Left lung (tissue), 10 donors: ENCODE data around the gene ARHGEF25. TPM values are rescaled to one million over a fixed set of nuclear protein-coding genes. Genes with fewer than 3 reads are reported as not detected.

Experiments
- ATAC-seq: fragments of 200-7000 bp; cut with Tn5 transposase; one replicate; pipeline ENCODE4 v1.9.1; 2020; ENCODE audit warnings: moderate library complexity
- DNase-seq, 4 donors: peaks; one replicate each; pipeline ENCODE4 v3.0.0-alpha.2; 2013 to 2020
- H3K27ac ChIP-seq, 2 donors: fragments of 200-600 bp; sonication (generic) in 1 of 2; one replicate each; pipeline versions ENCODE4 v1.5.0 to v1.8.0; 2020 to 2021
- H3K27me3 ChIP-seq, 2 donors: fragments of 200-600 bp; sonication (generic) in 1 of 2; one replicate each; pipeline versions ENCODE4 v1.5.0 to v1.8.0; 2020 to 2021
- H3K36me3 ChIP-seq, 2 donors: fragments of 200-600 bp; sonication (generic) in 1 of 2; one replicate each; pipeline versions ENCODE4 v1.5.0 to v1.8.0; 2020 to 2021
- H3K4me1 ChIP-seq, 2 donors: fragments of 200-600 bp; one replicate each; pipeline ENCODE4 v1.8.0; 2021
- H3K4me3 ChIP-seq, 2 donors: fragments of 200-600 bp; sonication (generic) in 1 of 2; one replicate each; pipeline versions ENCODE4 v1.5.0 to v1.8.0; 2020 to 2021; ENCODE audit warnings: mild to moderate bottlenecking in 1 of 2
- H3K9me3 ChIP-seq, 2 donors: fragments of 200-600 bp; sonication (generic) in 1 of 2; one replicate each; pipeline versions ENCODE4 v1.5.0 to v1.8.0; 2020 to 2021
- CTCF ChIP-seq, 2 donors: fragments of 200-600 bp; sonication (generic) in 1 of 2; IDR thresholded peaks; one replicate each; pipeline versions ENCODE4 v1.5.0 to v1.8.0; 2021; ENCODE audit warnings: antibody characterized with exemption in 2 of 2
- intact Hi-C, 2 donors: fragments of 100-400 bp; cut with DNase I; formaldehyde crosslinking; loops; one replicate each; pipeline versions ENCODE4 v1.11.2 to v1.14.2; 2022
- polyA plus RNA-seq, 6 donors: library from polyadenylated mRNA; unstranded; fragments of 120-200 nt; gene quantifications; one replicate each; pipeline ENCODE4 v1.2.1, GENCODE V29; 2013; ENCODE audit not compliant: insufficient read length in 6 of 6
- total RNA-seq, 2 donors: library from RNA; stranded (reverse); fragmentation: NEBNext Ultra II Directional; extraction: Animal tissue kit (Norgen Biotek cat#: 25700); gene quantifications; one replicate each; pipeline ENCODE4 v1.2.1, GENCODE V29; 2021
- donor health status: DM: no; HTN: yes; CAD: no.
- donor health status: DM: no; HTN: no; CAD: no.

The ARHGEF25 gene
- total and polyA plus RNA-seq, 8 donors = 16.5 to 53.4 (median 45.7) TPM

- no peak for TF ChIP-seq CTCF (IDR thresholded peaks at IDR 0.05)
- DNase-seq (no peak), ATAC-seq (peak; percentile 18)
- intact Hi-C loops = no loop called here
- Histone ChIP-seq H3K36me3 (peaks cover 0 to 22% of the 10 kb centered on the region in 2 donors), H3K9me3 (no peaks in the 10 kb centered on the region), H3K4me3 (peak overlapping the region; percentile 42 to 47), H3K4me1 (peaks cover 0 to 31% of the 10 kb centered on the region in 2 donors), H3K27me3 (peaks cover 0 to 59% of the 10 kb centered on the region in 2 donors), H3K27ac (peak overlapping the region; percentile 71 to 74)
Observed at GRCh38 chr12:57604992-57605810, 6.0 kb upstream of the ARHGEF25 start.

GRCh38 chr12:57605811-57606311, 5.4 kb upstream of the ARHGEF25 start:
- peak overlapping the region in 1 of 2 donors; percentile 74 for H3K27ac ChIP-seq
- no peak for TF ChIP-seq CTCF (IDR thresholded peaks at IDR 0.05)
- intact Hi-C loops = no loop called here
- no peak for DNase-seq
- H3K27me3 ChIP-seq = peaks cover 1 to 65% of the 10 kb centered on the region in 2 donors
- no peaks in the 10 kb centered on the region for H3K9me3 ChIP-seq
- ATAC-seq = no peak
- H3K4me1 ChIP-seq = peaks cover 5 to 37% of the 10 kb centered on the region in 2 donors
- H3K36me3 ChIP-seq = peaks cover 0 to 15% of the 10 kb centered on the region in 2 donors
- peak overlapping the region in 1 of 2 donors; percentile 47 for H3K4me3 ChIP-seq

GRCh38 chr12:57606399-57606798, 4.8 kb upstream of the ARHGEF25 start:
- Histone ChIP-seq H3K4me1 (peaks cover 10 to 43% of the 10 kb centered on the region in 2 donors), H3K9me3 (no peaks in the 10 kb centered on the region), H3K4me3 (no peak overlapping the region), H3K36me3 (peaks cover 0 to 10% of the 10 kb centered on the region in 2 donors), H3K27me3 (peaks cover 6 to 71% of the 10 kb centered on the region in 2 donors), H3K27ac (no peak overlapping the region)
- ATAC-seq = no peak
- no peak for DNase-seq
- intact Hi-C loops = no loop called here
- no peak for TF ChIP-seq CTCF (IDR thresholded peaks at IDR 0.05)

- Histone ChIP-seq H3K27me3 (peaks cover 9 to 75% of the 10 kb centered on the region in 2 donors), H3K27ac (no peak overlapping the region), H3K4me3 (no peak overlapping the region), H3K9me3 (no peaks in the 10 kb centered on the region), H3K4me1 (peaks cover 10 to 46% of the 10 kb centered on the region in 2 donors), H3K36me3 (peaks cover 0 to 5% of the 10 kb centered on the region in 2 donors)
- ATAC-seq = no peak
- no peak for DNase-seq
- no peak for TF ChIP-seq CTCF (IDR thresholded peaks at IDR 0.05)
- intact Hi-C loops = no loop called here
Observed at GRCh38 chr12:57606821-57607220, 4.4 kb upstream of the ARHGEF25 start.

- intact Hi-C loops = no loop called here
- ATAC-seq (no peak), DNase-seq (no peak)
- H3K27ac ChIP-seq = no peak overlapping the region
- TF ChIP-seq CTCF (IDR thresholded peaks at IDR 0.05) = no peak
- H3K36me3 ChIP-seq = no peaks in the 10 kb centered on the region
- H3K27me3 ChIP-seq = peaks cover 12 to 88% of the 10 kb centered on the region in 2 donors
- H3K4me3 ChIP-seq = no peak overlapping the region
- no peaks in the 10 kb centered on the region for H3K9me3 ChIP-seq
- H3K4me1 ChIP-seq = peaks cover 10 to 46% of the 10 kb centered on the region in 2 donors
Observed at GRCh38 chr12:57607958-57608663, 3.1 kb upstream of the ARHGEF25 start.
